Head of caudate nucleus (tissue), 42 donors: Measurements from ENCODE around the gene FGD3.
A peak's percentile ranks its signal among the peaks of the same experiment; 100 is the strongest.

Source experiments
- DNase-seq, 42 donors: peaks; one replicate each; pipeline versions ENCODE4 v3.0.0 to v3.0.0-alpha.2; 2020 to 2021; ENCODE audit warnings: mixed read lengths in 7 of 42
- intact Hi-C: fragments of 100-400 bp; cut with DNase I; formaldehyde crosslinking; loops from one replicate; pipeline ENCODE4 v1.15.0; 2022

Gene FGD3

DNA sequence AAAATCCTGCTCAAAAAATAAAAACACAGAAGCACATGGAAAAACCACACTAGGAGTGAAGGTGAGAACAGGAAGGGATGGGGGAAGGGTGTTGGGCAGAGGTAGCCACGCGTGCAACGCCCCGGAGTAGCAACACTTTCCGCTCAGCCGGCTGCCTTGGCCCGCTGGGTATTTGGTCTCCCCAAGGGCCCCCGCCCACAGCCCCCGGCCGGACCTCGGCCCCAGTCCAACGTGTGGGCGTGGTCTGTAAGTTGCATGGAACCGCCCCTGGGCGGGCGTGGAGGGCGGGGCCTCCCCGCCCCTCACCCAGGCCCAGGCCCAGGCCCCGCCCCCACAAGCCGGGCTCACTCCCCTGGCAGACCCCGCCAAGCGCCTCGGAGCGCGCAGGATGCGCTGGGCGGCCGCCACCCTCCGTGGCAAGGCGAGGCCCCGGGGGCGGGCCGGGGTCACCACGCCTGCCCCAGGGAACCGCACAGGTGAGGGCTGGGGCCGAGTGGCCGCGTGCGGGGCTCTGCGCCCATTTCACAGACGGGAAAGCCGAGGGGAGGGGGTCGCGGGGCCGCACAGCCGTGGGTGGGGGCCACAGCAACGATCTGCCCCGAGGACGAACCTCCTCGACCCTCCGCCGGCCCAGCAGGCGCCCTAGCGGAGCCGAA lies 111.2 kb downstream of the FGD3 start, which contains the start of gene SUSD3:
Gene SUSD3, plus strand, starts transcription at position 347 of the 656 bp plus-strand sequence. Its CDS starts 42 bp downstream, at position 389.
- peak in 20 of 42 donors; percentile 23 to 51 (median 35) for DNase-seq
- intact Hi-C loops: no loop called here

DNA sequence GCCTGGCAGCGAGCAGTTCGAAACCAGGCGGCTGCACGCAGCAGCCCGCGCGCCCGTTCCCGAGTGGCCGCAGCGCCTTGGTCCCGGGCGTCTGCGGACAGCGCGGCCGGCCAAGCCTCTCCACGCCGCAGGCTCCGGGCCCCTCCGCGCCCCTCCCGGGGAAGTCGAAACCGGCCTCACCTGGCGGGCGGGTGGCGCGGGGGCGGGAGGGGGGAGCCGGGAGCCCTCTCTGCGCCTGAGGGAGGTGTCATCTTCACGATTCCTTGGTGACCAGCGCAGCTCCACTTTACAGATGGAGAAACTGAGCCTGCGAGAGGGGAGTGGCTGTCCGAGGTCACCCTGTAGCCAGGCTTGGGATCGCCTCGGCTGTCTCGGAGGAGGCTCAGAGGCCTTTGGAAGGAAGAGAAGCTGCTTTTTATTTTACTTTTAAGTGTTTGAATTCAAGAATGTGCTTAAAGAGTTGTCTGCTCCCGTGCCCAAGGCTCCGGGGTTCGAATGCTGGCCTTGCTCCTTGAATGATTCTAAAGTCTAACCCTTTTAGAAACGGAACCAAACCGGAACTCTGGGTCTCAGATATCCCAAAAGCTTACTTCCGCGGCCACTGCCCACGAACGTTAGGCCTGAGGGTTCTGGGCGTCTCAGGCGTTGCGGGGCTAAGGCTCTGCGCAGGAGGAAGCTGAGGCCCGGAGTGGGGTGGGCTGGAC lies 111.8 kb downstream of the FGD3 start:
- intact Hi-C loops: no loop called here
- DNase-seq: peak in 9 of 42 donors; percentile 16 to 48 (median 30)

DNA sequence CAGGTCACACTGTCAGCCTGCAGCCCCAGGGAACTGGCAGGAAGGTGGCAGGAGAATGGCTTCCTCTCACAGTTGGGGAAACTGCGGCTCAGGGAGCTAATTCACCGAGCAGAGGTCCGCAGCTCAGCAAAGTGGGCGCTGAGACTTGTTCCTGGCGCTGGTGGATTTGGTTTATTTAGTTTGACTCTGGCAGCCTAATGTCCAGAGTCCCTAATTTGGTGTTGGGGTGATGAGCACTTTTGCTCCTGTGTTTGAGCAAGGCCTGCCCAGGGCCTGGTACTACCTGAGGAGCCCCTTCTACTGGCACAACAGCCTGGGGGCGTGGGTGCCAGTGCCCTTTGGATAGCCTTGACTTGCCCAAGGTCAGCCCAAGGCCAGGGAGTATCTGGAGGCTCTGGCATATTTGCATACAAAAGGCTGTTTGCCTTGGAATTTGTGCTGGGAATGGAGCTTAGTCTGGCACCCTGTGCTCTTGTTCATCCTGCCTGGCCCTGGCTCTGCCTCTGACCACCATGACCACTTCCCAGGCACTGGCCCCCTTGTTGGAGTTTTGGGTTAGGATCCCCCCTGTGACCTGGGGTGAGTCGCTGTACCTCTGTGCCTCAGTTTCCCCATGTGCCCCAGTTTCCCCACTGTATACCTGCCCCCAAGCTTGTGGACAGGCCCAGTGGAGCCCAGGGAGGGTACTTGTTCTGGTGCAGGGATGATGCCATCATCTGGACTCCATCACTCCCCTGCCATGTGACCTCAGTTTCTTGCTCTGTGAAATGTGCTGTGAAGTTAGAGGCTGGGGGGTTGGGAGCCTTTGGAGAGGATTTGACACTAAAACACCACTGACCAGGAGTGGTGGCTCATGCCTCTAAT lies 112.6 kb downstream of the FGD3 start:
- intact Hi-C loops: no loop called here
- DNase-seq: no peak

DNA sequence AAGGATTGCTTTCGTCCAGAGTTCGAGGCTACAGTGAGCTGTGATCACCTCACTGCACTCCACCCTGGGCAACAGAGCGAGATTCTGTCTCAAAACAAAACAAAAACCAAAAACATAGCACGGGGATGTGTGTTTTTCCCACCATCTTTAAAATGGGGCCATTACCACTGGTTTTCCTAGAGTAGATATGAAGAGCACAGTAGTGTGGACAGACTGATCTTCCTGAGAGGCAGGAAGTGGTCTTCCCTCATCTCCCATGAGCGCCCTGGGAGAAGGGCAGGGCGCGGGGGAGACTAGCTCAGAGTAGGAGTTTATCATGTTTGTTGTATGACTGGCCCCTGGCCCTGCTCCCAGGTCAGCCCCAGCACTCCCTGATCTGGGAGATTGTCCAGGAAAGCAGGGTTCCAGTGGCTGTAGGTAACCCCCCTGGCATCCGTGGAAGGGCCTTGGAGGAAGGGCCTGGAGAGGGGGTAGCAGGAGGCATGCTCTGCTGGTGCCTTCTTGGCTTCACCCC lies 113.5 kb downstream of the FGD3 start:
- DNase-seq: no peak
- intact Hi-C loops: no loop called here

DNA sequence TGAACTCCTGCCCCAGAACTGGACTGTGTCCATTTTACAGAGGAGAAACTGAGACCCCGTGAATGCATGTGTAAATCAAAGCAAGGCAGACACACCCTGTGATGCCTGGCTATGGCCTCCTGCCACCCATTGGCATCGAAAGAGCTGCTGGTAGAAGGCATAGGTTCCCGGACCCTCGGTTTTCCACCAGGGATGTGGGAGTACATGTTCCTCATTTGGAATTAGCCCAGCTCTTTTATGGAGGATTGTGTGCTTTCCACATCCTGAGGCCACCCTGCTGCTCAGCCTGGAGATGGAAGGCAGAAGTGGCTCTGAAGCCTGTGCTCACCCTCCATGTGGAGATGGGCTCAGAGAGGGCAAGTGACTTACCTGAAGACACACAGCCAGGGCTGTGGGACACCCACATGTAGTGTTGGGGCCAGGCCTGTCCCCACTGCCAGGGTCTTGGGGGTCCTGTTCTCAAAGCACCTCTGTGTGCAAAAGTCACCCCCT lies 114.0 kb downstream of the FGD3 start:
- intact Hi-C loops: no loop called here
- no peak for DNase-seq

DNA sequence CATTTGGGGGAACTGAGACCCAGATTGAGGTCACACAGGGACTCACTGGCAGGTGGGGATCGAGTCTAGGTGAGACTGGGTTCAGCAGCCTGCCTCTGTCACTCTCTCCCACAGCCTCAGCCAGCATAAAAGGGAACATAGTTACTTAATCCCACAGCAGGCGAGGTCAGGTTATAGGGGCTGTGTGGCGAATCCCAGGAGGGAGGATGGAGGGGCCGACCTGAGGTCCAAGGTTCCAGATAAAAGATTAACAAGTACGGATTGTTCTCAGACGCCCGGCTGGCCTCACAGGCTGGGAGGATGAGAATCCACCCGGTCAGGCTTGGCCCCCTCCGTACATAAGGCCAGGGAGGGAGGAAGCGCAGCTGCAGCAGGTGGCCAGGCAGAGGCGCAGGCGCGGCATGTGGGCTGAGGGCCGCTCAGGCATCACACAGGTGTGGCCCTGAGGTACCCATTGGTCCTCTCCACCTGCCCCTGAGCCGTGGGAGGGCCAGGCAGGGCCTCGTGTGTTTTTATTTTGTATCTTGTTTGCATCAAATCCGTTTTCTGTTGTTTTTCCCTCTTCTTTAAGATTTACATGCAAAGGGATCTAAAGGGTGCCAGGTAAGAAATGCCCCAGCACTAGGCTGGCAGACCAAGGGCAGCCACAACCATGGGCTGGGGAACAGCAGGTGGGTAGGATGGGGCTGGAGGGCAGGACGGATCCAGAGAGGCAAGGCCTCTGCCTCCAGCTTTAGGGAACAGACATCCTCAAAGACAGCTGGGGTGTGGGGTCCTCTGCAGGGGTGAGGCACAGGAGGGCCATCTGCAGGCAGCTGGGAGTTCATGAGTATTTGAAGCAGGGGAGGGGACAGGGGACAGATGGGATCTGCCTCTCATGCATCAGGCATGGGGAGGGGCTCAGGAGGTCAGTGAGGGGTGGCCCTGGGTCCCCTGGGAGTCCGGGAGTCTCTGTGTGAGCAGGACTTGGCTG lies 114.8 kb downstream of the FGD3 start:
- intact Hi-C loops: no loop called here
- DNase-seq: no peak

DNA sequence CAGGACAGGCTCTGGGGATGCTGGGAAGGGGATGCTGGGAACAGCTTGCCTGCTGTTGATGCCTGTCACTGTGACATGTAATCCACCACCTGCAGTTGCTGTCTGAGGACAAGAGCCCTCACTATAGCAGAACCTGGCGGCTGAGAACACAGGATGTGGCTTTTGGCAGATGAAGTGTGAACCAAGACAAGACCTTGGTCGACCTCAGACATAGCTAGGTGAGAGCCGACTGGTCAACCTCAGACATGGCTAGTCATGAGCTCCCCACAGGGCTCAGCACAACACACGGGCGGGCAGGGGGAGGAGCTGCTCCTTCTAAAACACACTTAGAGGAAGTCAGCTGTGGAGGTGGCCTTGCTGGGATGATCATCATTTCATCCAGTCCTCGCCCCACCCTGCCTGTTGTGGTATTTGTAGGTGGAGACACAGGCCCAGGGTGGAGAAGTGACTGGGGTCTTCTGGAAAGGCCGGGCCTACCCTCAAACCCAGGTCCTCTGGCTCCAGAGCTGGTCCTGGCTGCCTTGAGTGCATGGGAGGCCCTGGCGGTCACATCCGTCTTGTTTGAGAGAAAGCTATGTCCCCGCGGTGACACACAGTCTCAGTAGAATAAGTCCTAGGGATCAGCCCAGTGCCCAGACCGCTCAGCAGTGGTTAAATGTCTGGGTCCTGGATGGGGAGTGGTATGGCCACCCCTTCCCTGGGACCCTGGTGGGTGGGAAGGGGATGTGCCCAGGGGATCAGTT lies 117.2 kb downstream of the FGD3 start:
- intact Hi-C loops: no loop called here
- peak in 5 of 42 donors; percentile 23 to 49 (median 39) for DNase-seq

DNA sequence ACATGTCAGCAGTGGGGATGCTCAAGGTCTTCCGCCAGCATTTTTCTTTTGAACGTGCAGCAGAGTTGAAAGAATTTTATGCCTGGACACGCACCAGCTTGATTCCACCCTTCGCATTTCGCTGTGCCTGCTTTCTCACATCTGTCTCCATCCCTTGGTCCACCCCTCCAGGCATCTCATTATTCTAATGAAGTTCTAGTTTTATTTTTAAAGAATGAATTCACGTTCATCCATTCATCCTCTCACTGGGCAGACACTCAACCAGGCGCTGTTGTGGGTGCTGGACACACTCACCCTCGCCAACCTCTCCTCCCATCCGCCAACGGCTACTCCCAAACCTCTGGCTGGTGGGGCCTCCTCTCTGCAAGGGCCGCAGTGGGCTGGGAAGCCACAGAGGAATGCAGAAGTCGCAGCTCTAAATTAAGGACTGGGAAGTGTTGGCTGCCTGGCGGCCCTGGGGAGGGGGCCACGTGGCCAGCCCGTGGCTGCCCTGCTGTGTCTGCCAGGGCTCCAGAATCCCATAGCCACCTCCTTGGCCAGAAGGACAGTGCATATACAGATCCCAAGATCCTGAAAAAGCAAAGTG lies 117.9 kb downstream of the FGD3 start:
- intact Hi-C loops: no loop called here
- peak in 35 of 42 donors; percentile 16 to 71 (median 43) for DNase-seq

DNA sequence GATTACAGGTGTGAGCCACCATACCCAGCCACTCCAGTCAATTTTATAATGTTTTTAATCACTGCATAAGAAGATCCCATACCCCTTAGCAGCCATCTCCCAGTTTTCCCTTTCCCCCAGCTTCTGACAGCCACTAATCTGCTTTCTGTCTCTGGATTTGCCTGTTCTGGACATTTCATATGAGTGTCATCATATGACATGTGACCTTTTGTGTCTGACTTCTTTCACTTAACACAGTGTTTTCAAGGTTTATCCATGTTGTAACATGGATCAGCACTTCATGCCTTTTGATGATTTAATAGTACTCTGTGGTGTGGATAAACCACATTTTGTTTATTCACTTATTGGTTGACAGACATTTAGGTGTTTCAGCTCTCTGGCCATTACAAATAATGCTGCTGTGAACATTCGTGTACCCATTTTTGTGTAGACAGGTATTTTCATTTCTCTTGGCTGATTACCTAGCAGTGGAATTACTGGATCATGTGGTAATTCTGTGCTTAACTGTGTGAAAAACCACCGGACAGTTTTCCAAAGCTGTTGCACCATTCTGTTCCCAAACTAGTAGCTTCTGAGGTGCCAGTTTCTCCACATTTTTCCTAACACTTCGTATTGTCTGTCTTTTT lies 119.8 kb downstream of the FGD3 start:
- intact Hi-C loops: no loop called here

DNA sequence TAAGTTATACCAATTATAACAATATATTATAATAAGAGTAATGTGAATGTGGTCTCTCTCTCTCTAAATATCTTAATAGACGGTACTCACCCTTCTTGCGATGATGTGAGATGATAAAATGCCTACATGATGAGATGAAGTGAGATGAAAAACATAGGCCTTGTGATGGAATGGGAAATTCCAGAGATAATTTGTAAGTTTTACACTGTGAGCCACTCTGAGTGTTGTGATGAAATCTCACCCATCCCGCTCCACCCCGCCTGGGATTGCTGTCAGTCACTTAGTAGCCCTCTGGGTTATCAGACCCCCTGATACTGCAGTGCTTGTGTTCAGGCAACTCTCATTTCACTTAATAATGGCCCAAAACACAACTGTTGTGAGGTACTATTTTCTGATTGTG lies 121.6 kb downstream of the FGD3 start:
- DNase-seq: no peak
- intact Hi-C loops: no loop called here

More for the DNA sequence above, 119.8 kb downstream of the FGD3 start:
- no peak for DNase-seq

DNA sequence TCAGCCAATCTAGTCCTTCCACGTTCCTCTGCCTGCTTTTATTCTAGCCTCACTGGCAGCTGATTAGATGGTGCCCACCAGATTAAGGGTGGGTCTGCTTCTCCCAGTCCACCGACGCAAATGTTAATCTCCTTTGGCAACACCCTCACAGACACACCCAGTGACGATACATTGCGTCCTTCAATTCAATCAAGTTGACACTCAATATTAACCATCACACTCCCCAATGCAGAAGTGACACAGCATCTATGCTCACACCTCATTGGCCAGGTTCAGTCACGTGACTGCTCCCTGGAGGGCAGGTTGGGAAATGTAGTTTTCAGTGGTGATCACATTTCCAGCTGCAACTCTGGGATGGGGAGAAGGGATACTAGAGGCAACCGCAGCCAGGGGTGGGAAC lies 124.1 kb downstream of the FGD3 start:
- intact Hi-C loops: no loop called here
- peak in 3 of 42 donors; percentile 21 to 51 (median 39) for DNase-seq

DNA sequence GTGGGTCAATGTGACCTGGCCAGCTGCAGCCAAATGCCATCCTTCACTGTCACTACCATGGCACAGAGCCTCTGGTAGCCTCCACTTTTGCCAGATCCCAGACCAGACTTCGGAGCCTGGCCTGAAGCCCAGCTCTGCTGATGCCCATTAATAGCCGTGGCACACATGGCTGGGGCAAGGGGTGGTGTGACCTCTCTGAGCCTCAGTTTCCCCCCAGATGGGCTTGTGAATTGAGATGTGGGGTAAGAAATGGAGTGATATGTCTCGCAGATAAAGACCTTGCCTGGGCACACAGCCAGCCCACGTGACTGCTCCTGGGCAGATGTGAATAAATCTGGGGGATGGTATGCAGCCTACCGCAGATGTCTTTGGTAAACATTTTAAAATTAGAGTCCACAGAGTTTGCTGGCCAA lies 125.1 kb downstream of the FGD3 start:
- no peak for DNase-seq
- intact Hi-C loops: no loop called here

DNA sequence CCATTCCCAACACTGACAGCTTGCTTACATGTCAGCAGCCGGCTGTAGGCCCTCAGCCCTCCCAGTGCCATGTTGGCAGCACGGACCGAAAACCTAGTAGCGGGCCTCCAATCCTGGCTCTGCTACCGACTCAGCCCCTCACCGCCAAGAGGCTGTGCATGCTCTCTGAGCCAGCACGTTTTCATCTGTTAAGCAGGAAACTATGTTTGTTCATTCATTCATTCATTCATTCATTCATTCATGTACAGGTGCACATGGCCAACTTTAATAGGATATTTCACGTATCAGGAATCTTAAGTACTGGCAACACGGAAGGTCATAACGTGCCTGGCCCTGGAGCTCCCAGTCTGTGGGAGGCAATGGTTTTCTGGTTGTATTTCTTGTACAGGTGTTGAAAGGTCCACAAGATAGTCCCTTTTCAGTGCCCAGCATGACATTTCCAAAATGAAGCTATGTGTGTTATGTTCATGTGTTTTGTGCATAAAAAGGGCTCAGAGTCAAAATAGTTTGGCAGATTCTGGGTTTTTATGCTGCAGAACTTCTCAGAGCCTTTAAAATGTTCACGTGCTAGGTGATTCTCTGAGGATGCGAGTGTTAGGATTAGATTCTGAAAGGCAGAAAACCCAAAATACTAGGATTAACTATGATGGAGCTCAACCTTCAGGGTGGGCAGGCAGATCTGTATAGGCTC lies 128.9 kb downstream of the FGD3 start:
- intact Hi-C loops: no loop called here
- no peak for DNase-seq

DNA sequence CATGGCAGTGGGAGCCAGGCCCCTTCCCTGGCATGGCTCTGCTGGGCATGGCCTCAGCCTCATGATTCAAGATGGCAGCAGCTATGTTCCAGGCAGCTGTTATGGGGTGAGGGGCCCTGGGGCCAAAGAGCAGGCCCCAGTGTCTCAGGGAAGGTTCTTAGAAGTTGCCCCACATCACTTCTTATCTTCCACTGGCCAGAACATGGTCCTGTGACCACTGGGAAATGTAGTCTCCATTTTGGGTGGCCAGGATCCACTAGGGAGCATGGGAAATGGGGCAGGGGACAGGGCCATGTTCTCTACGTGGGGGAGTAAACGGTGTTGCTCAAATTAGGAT lies 129.4 kb downstream of the FGD3 start:
- no peak for DNase-seq
- intact Hi-C loops: no loop called here

DNA sequence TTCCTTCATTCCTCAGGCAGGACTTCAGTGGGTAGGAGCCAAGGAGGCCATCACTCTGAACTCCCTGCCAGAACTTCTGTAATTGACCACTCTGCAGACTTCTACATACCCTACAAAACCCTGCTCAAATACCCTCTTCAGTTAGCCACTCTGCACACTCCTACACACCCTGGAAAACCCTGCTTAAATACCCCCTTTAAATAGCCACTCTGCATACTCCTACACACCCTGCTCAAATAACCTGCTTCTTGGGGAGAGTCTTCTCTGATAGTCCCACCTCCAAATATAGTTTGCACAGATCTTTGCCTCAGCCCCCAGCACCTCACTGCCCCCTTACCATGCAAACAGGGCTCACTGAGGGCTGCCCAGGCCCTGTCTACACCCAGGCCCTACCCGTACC lies 130.0 kb downstream of the FGD3 start:
- intact Hi-C loops: no loop called here
- no peak for DNase-seq

DNA sequence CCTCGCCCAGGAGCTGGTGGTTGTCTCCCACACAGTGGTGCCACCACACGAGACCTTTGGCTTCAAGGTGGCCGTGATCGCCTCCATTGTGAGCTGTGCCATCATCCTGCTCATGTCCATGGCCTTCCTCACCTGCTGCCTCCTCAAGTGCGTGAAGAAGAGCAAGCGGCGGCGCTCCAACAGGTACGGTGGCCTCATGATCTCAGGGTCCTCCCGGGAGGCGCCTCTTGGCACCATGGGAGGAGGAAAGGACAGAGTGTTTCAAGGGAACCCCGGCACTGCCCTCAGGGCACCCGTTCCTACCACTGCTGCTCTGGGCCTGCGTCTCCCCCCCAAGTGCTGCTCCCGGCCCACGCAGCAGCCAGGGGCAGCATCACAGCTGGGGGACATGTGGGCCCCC lies 130.5 kb downstream of the FGD3 start:
- intact Hi-C loops: no loop called here
- no peak for DNase-seq
